Spleen (tissue), 7 donors: Measurements from ENCODE around the gene PRPH.

Experiments used
- CTCF ChIP-seq, 11 experiments: fragments of 200-600 bp in 7 of 11; fragments of 450-650 bp in 4 of 11; sonication (generic) in 4 of 11; IDR thresholded peaks in 8 of 11; conservative IDR thresholded peaks in 3 of 11; 1 replicate in 7 of 11; 2 replicates in 4 of 11; pipeline versions ENCODE4 v1.4.0 to v1.8.0; 2016 to 2021; ENCODE audit warnings: antibody characterized with exemption in 11 of 11, inconsistent platforms in 4 of 11, mild to moderate bottlenecking in 1 of 11
- POLR2A ChIP-seq, 3 donors: fragments of 450-650 bp; IDR thresholded peaks; one replicate each; pipeline ENCODE4 v1.5.1; 2017; ENCODE audit warnings: antibody characterized with exemption in 3 of 3, mild to moderate bottlenecking in 1 of 3
- POLR2AphosphoS5 ChIP-seq, 3 donors: sonication (generic); formaldehyde crosslinking; IDR thresholded peaks; one replicate each; pipeline ENCODE4 v1.5.1; 2017; ENCODE audit warnings: antibody characterized with exemption in 3 of 3
- donor health status: DM: no; HTN: no; CAD: no; lungs with moderate emphysema.
- donor health status: DM: no; HTN: no; CAD: no.
- donor health status: DM: no; HTN: no; CAD: no.

- TF ChIP-seq POLR2AphosphoS5 (IDR thresholded peaks at IDR 0.05) (no peak), CTCF (IDR thresholded peaks at IDR 0.05 in 8 of 11, conservative IDR thresholded peaks at IDR 0.05 in 3 of 11) (peak in 9 of 11 experiments; percentile 15 to 76 (median 57)), POLR2A (IDR thresholded peaks at IDR 0.05) (no peak)
These were observed 36.7 kb downstream of the PRPH start for GRCh38 chr12:49331380-49332222.
